ENCODE data around the gene DNALI1. TPM values are rescaled to one million over a fixed set of nuclear protein-coding genes. Genes with fewer than 3 reads are reported as not detected.
A peak's percentile ranks its signal among the peaks of the same experiment; 100 is the strongest.
"Not testable (repeated sequence)": the region's sequence is repeated elsewhere in the genome, so short reads cannot be mapped to it uniquely, and the experiment has no call there.

Gene DNALI1
- total RNA-seq = 35.9 and 45.9 TPM in 2 replicates
- 49.7 TPM for polyA plus RNA-seq (2012)

DNA sequence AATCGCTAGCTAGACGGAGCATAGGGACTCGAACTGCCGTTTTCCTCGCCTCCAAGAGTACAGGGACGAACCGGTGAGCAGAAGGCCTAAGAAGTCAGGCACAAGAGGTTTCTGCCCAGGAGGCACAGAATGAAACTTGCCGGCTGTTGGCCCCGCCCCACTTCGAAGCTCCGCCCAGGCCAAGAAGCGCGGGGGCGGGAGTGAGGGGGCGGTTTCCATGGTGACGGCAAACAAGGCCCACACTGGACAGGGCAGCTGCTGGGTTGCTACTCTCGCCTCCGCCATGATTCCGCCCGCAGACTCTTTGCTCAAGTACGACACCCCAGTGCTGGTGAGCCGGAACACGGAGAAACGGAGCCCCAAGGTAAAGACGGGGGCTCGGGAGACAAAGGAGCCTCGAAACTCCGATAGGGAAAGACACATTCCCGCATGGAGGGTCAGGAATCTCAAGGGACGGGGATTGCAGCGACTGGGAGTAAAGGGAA lies at the start of gene DNALI1:
Gene DNALI1, plus strand, starts transcription at position 229 of the 485 bp plus-strand sequence. Its CDS starts 55 bp downstream, at position 284.
- DNase-seq (ENCODE audit: low read depth) = peak; percentile 95

DNA sequence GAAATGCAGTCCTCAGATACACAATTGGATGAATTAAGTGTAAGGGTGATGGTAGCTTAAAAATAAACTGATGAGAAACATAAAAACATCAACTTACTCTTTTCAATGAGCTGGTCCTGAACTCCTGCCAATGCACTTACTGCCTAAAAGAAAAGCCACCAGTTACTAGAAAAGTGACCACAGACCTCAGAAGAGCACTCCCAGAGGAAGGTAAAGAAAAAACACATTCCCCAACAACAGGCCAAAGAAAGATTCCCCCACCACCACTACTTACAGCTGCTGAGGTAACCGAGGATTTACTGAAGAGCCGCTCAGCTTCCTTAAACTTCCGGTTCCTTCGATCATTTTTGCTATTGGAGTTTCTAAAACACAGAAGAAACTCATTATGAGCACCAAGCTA lies 47.6 kb upstream of the DNALI1 start:
- peak; percentile 46 for DNase-seq (ENCODE audit: low read depth)

DNA sequence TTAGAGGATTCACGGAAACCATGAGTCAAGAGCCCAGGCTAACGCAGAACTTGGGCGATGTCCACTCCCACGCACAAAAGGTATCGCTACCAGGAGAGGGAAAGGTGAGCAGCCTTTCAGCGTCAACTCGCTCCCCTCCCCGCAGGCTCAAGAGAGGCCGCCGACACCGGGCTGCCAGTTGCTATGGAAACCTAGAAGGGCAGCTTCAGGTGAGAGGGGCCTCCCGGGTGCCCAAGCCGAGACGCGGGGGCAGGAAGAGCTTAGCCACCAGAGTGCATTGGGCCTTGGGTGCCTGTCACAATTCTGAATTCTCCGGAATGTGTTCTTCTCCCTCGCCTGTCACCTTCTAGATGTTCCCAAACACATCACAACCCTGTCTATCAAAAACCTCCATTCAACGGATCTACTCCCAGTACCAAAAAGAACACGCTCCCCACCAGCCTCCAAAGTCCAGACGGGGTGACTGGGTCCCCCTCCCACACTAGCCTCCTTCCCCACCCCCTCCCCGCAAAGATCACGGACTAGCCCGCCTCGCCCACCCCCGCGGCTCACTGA lies 42.9 kb upstream of the DNALI1 start:
- no peak for DNase-seq (ENCODE audit: low read depth)

DNA sequence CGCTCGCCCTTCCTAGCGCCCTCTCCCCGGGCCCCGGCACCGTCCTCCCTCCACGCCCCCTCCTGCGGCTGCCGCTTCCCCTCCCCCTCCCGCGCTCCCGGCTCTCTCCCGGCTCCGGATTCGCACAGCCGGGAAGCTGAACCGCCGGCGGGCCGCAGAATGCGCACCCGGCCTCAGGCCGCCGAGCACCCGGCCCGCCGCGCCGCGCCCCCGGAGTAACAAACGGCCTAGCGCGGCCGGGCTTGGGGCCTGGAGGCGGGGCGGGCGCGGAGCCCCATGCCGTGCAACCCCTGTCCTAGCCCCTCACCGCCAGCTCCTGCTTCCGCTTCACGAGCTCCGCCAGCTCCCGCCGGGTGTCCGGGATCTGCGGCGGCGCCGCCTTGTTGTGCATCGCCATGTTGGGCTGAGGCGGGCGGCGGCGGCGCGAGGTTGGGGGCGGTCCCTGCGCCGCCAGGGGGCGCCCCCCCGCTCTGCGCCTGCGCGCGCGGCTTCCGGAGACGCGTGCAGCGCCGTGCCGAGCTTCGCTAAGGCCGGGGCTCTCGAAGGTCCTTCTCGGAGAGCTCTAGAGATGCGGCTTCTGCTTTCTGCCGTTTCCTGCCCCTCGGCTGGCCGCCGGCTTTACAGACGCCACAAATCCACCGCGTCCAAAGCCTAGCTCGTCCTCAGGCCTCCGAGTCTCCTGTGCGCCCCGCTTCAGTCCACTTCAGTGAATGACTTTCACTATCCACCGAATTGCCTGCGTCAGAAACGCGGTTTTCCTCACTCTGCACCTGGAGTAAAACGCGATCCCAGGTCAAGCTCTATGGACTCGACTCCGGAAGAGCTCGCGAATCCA lies 42.2 kb upstream of the DNALI1 start, which contains the start of gene MEAF6:
Gene MEAF6, minus strand, starts transcription at position 417 of the 835 bp plus-strand sequence. Its CDS starts 20 bp downstream, at position 397.
- peak; percentile 80 for DNase-seq (ENCODE audit: low read depth)

DNA sequence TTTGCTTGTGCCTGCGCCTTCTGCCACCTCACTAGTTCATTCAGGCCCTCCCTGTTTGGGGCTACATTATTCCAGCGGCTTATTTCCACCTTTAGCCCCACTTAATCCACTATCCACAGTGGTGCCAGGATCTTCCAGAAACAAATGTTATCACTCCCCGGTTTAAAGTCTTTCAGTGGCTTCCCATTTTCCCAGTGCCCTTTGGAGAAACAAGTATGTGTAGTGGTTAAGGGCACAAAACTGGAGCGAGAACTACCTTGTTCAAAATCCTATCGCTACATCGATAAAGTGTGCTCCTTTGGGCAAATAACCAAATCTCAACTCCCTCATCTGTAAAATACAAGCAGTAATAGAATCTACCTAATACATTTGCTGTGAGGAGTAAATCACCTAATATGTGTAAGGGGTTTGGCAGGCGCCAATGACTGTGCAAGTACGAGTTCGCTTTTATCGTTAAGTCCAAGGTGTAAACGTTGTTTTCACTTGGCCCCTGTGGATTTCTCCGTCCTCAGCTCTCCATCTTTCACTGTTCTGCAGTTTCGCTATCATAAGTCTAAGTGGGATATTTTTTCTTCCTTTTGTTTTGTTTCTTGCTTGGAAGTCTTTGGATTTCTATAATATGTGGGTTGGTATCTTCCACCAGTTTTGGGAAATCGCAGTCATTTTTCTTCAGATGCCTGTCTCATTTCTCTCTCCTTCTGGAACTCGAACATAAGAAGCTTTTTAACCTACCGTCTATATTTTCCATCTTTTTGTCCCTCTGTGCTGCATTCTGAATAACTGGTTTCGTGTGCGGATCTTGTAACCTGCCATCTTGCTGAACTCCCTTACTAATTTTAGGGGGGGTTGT lies 41.3 kb upstream of the DNALI1 start:
- no peak for DNase-seq (ENCODE audit: low read depth)

GRCh38 chr1:37517569-37517968 lies 39.2 kb upstream of the DNALI1 start:
- DNase-seq (ENCODE audit: low read depth) = no peak

DNA sequence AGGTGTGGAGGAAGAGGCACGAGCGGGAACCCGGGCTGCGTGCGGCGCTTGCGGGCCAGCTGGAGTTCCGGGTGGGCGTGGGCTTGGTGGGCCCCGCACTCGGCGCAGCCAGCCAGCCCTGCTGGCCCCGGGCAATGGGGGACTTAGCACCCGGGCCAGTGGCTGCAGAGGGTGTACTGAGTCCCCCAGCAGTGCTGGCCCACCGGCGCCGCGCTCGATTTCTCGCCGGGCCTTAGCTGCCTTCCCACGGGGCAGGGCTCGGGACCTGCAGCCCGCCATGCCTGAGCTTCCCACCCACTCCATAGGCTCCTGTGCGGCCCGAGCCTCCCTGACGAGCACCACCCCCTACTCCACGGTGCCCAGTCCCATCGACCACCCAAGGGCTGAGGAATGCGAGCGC lies 38.5 kb upstream of the DNALI1 start:
- not testable (repeated sequence) for DNase-seq (ENCODE audit: low read depth)

DNA sequence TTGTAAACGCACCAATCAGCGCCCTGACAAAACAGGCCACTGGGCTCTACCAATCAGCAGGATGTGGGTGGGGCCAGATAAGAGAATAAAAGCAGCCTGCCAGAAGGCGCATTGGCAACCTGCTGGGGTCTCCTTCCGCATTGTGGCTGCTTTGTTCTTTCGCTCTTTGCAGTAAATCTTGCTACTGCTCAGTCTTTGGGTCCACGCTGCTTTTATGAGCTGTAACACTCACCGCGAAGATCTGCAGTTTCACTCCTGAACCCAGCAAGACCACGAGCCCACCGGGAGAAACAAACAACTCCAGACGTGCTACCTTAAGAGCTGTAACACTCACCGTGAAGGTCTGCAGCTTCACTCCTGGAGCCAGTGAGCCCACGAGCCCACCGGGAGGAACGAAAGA lies 37.8 kb upstream of the DNALI1 start:
- DNase-seq (ENCODE audit: low read depth) = not testable (repeated sequence)

DNA sequence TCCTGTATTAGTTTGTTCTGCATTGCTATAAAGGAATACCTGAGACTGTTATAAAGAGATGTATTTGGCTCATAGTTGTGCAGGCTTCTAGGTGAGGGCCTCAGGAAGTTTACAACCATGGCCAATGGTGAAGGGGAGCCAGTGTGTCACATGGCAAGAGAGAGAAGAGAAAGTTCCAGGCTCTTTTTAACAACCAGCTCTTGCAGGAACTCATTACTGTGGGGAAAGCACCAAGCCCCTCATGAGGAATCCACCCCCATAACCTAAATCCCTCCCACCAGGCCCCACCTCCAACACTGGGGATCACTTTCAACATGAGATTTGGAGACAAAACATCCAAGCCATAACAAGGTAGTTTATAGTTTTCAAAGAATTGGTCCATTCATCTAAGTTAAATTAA lies 37.1 kb upstream of the DNALI1 start:
- no peak for DNase-seq (ENCODE audit: low read depth)

DNA sequence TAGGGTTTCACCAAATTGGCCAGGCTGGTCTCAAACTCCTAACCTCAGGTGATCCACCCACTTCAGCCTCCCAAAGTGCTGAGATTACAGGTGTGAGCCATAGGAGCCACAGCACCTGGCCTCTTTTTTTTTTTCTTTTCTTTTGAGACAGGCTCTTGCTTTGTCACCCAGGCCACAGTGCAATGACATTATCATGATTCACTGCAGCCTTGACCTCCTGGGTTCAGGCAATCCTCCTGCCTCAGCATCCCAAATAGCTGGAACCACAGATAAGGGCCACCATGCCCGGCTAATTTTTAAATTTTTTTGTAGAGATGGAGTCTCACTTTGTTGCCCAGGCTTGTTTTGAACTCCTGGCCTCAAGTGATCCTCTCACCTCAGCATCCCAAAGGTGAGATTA lies 26.9 kb upstream of the DNALI1 start:
- not testable (repeated sequence) for DNase-seq (ENCODE audit: low read depth)

GRCh38 chr1:37532418-37533156 lies 24.2 kb upstream of the DNALI1 start:
- DNase-seq (ENCODE audit: low read depth) = not testable (repeated sequence)

- DNase-seq (ENCODE audit: low read depth) = no peak
Measured at GRCh38 chr1:37533317-37534093, 23.2 kb upstream of the DNALI1 start.

DNA sequence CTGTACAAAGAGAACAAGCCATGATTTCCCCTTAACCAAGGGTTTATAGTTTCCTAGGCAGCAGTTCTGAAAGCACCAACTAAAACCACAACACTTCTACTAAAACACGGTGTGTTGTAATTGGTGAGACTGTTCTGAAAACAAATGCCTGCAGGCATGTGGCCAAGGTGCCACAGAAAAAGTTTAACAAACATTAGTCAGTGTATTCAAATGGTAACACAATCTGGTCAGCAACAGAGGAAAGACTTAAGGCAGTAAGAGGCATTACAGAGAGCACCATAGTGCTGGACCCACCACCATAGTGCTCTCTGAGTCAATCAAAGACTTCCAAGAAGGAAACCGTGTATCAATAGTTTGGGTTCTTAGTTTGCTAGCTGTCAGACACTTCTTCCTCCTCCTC lies 19.4 kb upstream of the DNALI1 start:
- DNase-seq (ENCODE audit: low read depth) = peak; percentile 53

- DNase-seq (ENCODE audit: low read depth) = not testable (repeated sequence)
Measured at GRCh38 chr1:37539154-37539553, 17.6 kb upstream of the DNALI1 start.

DNA sequence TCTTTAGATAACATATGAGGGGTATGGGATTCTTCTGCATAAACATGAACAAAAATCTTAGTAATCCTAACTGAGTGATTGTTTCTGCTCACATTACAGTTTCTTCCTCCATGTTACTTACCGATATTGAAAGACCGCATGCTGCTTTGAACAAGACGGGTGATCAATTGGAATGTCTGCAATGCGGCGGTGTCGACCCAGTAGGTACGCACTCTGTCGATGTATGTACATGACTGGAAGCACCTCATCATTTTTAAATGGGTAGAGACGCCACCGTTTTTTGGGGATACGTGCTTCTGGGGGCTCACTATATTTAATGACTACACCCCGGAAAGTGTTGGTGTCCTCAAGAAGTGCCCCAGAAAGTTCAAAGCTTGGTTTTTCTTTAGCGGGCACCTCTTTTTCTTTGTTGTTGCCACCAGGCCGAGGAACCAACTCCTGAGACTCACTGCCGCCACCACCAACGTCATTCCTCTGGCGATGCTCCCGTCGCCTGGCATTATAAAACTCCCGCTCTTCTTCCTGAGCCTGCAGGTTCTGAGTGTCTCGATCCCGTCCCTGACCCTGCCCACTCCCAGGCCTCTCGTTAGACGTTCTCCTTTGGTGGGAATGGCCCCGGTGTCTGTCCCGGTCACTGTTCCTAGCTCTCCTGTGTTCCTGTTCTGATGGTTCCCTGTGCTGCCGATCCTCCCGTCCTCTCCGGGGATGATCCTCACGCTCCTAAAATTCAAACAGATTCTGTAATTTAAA lies 16.5 kb upstream of the DNALI1 start:
- no peak for DNase-seq (ENCODE audit: low read depth)

GRCh38 chr1:37544530-37544929 lies 12.2 kb upstream of the DNALI1 start:
- DNase-seq (ENCODE audit: low read depth) = no peak

DNA sequence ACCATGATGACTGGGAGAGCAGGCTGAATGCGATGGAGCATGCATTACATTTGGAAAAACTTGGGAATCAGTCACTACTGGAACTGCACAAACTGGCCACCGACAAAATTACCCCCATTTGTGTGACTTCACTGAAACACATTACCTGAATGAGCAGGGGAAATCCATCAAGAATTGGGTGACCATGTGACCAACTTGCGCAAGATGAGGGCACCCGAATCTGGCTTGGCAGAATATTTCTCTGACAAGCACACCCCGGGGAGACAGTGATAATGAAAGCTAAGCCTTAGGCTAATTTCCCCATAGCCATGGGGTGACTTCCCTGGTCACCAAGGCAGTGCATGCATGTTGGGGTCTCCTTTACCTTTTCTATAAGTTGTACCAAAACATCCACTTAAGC lies 11.7 kb upstream of the DNALI1 start:
- no peak for DNase-seq (ENCODE audit: low read depth)

DNA sequence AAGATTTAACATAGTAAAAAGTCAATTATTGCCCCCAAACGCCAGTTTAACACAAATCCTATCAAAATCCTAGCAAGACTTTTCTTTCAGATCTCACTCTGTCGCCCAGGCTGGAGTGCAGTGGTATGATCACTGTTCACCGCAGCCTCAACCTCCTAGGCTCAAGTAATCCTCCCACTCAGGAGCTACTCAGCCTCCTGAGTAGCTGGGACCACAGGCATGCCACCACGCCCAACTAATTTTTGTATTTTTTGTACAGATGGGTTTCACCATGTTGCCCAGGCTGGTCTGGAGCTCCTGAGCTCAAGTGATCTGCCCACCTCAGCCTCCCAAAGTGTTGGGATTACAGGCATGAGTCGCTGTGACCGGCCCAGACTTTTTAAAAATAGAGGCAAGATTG lies 7.4 kb upstream of the DNALI1 start:
- DNase-seq (ENCODE audit: low read depth) = peak; percentile 21

- no peak for DNase-seq (ENCODE audit: low read depth)
Measured at GRCh38 chr1:37553598-37553926, 3.2 kb upstream of the DNALI1 start.
